ENCODE results near the gene SLC35G4.

- no peak for TF ChIP-seq EP300 (IDR thresholded peaks at IDR 0.05)
- TF ChIP-seq CTCF (IDR thresholded peaks at IDR 0.05) = no peak
- no peak for TF ChIP-seq POLR2AphosphoS5 (IDR thresholded peaks at IDR 0.05)
Measured at GRCh38 chr18:11570073-11570588, 39.3 kb upstream of the SLC35G4 start.

All from gastroesophageal sphincter (tissue), 3 donors.